Stomach (tissue), 9 donors: ENCODE results near the gene STK38. TPM values are rescaled to one million over a fixed set of nuclear protein-coding genes. Genes with fewer than 3 reads are reported as not detected.

Experiments
- DNase-seq, 2 donors: peaks; one replicate each; pipeline versions ENCODE4 v3.0.0 to v3.0.0-alpha.2; 2013 to 2019
- H3K27ac ChIP-seq, 5 donors: fragments of 200-600 bp in 4 of 5; sonication (generic) in 4 of 5; one replicate each; pipeline ENCODE4 v1.5.1; 2013 to 2019; ENCODE audit warnings: mild to moderate bottlenecking in 1 of 5, moderate library complexity in 1 of 5
- H3K27me3 ChIP-seq, 3 donors: fragments of 200-600 bp; sonication (generic); one replicate each; pipeline ENCODE4 v1.5.1; 2017 to 2019; ENCODE audit warnings: mixed run types in 1 of 3
- H3K36me3 ChIP-seq, 4 donors: fragments of 200-600 bp; sonication (generic); 1 replicate in 3 of 4; 2 replicates in 1 of 4; pipeline ENCODE4 v1.5.1; 2016 to 2019
- H3K4me1 ChIP-seq, 4 donors: fragments of 200-600 bp; sonication (generic); one replicate each; pipeline ENCODE4 v1.5.1; 2016 to 2019
- H3K4me3 ChIP-seq, 4 donors: fragments of 200-600 bp; sonication (generic) in 3 of 4; one replicate each; pipeline ENCODE4 v1.5.1; 2016 to 2019; ENCODE audit warnings: mild to moderate bottlenecking in 1 of 4
- H3K9me3 ChIP-seq, 4 donors: fragments of 200-600 bp; sonication (generic); one replicate each; pipeline ENCODE4 v1.5.1; 2016 to 2019
- CTCF ChIP-seq, 7 experiments: fragments of 450-650 bp in 4 of 7; fragments of 200-600 bp in 3 of 7; sonication (generic) in 3 of 7; IDR thresholded peaks; one replicate each; pipeline ENCODE4 v1.5.1; 2016 to 2019; ENCODE audit warnings: antibody characterized with exemption in 7 of 7, control low read depth in 2 of 7, mild to moderate bottlenecking in 1 of 7
- EP300 ChIP-seq: sonication (generic); formaldehyde crosslinking; IDR thresholded peaks from one replicate; pipeline ENCODE4 v1.6.1; 2017; ENCODE audit warnings: antibody characterized with exemption
- POLR2A ChIP-seq, 4 donors: fragments of 450-650 bp; IDR thresholded peaks; one replicate each; pipeline ENCODE4 v1.6.1; 2016; ENCODE audit warnings: antibody characterized with exemption in 4 of 4, control low read depth in 2 of 4, mild to moderate bottlenecking in 1 of 4, moderate library complexity in 1 of 4
- POLR2AphosphoS5 ChIP-seq, 3 donors: sonication (generic); formaldehyde crosslinking; IDR thresholded peaks; one replicate each; pipeline ENCODE4 v1.6.1; 2016; ENCODE audit warnings: antibody characterized with exemption in 3 of 3
- WGBS, 5 donors: extraction: QIAGEN DNeasy Blood & Tissue Kit in 3 of 5; methylation state at CpG; one replicate each; pipeline versions ENCODE4 v1.1.5 to v1.1.7; 2013 to 2018; 5-methylcytosine and 5-hydroxymethylcytosine counted together
- intact Hi-C: fragments of 100-400 bp; cut with DNase I; formaldehyde crosslinking; loops from one replicate; pipeline ENCODE4 v1.15.1; 2023; ENCODE audit warnings: low total_unique reads
- polyA plus RNA-seq, 3 donors: library from polyadenylated mRNA; stranded (reverse); fragments of 200-250 nt; gene quantifications; one replicate each; pipeline ENCODE4 v1.2.3, GENCODE V29; 2013
- total RNA-seq, 5 donors: library from RNA; depleted of rRNA; stranded (reverse); fragments of >200 nt; gene quantifications; one replicate each; pipeline versions ENCODE4 v1.1.0 to v1.2.3, GENCODE V29; 2014 to 2016
- donor health status: healthy with polysubstance abuse.
- donor health status: Bipolar disorder and iron deficiency.
- donor health status: healthy.

Gene STK38
- total and polyA plus RNA-seq, 8 donors: 14.1 to 63.7 (median 24.0) TPM

GRCh38 chr6:36492621-36493020, 54.7 kb downstream of the STK38 start:
- TF ChIP-seq POLR2A (IDR thresholded peaks at IDR 0.05) (no peak), POLR2AphosphoS5 (IDR thresholded peaks at IDR 0.05) (no peak), CTCF (IDR thresholded peaks at IDR 0.05) (no peak), EP300 (no peak)
- Histone ChIP-seq H3K27me3 (no peaks in the 10 kb centered on the region), H3K4me1 (peaks cover 0 to 21% (median 2%) of the 10 kb centered on the region in 4 donors), H3K27ac (no peak overlapping the region), H3K9me3 (no peaks in the 10 kb centered on the region), H3K36me3 (peaks cover 22 to 76% (median 73%) of the 10 kb centered on the region in 4 donors), H3K4me3 (no peak overlapping the region)
- DNase-seq: no peak
- 76 to 98% (median 86%) methylated on average over 1 of the region's 1 CpG for WGBS, 5 donors
- intact Hi-C loops: no loop called here

- peaks cover 27 to 76% (median 73%) of the 10 kb centered on the region in 4 donors for H3K36me3 ChIP-seq
- no peak overlapping the region for H3K27ac ChIP-seq
- H3K4me1 ChIP-seq: peaks cover 0 to 21% (median 3%) of the 10 kb centered on the region in 4 donors
- no peaks in the 10 kb centered on the region for H3K27me3 ChIP-seq
- 84 to 93% (median 87%) methylated on average over 4 of the region's 4 CpGs for WGBS, 5 donors
- no peak for DNase-seq
- H3K4me3 ChIP-seq: no peak overlapping the region
- no peaks in the 10 kb centered on the region for H3K9me3 ChIP-seq
- intact Hi-C loops: no loop called here
- TF ChIP-seq POLR2AphosphoS5 (IDR thresholded peaks at IDR 0.05) (no peak), EP300 (no peak), POLR2A (IDR thresholded peaks at IDR 0.05) (no peak), CTCF (IDR thresholded peaks at IDR 0.05) (no peak)
These were observed 55.2 kb downstream of the STK38 start for GRCh38 chr6:36492092-36492491.

GRCh38 chr6:36491378-36491965, 55.8 kb downstream of the STK38 start:
- H3K9me3 ChIP-seq: no peaks in the 10 kb centered on the region
- DNase-seq: no peak
- peaks cover 0 to 21% (median 3%) of the 10 kb centered on the region in 4 donors for H3K4me1 ChIP-seq
- TF ChIP-seq CTCF (IDR thresholded peaks at IDR 0.05) (no peak), POLR2A (IDR thresholded peaks at IDR 0.05) (no peak), EP300 (no peak), POLR2AphosphoS5 (IDR thresholded peaks at IDR 0.05) (no peak)
- WGBS, 5 donors: 86 to 95% (median 92%) methylated on average over 7 of the region's 7 CpGs
- no peaks in the 10 kb centered on the region for H3K27me3 ChIP-seq
- no peak overlapping the region for H3K27ac ChIP-seq
- intact Hi-C loops: no loop called here
- no peak overlapping the region for H3K4me3 ChIP-seq
- peaks cover 28 to 76% (median 73%) of the 10 kb centered on the region in 4 donors for H3K36me3 ChIP-seq

GRCh38 chr6:36489426-36489825, 57.9 kb downstream of the STK38 start:
- TF ChIP-seq EP300 (no peak), POLR2A (IDR thresholded peaks at IDR 0.05) (no peak), POLR2AphosphoS5 (IDR thresholded peaks at IDR 0.05) (no peak), CTCF (IDR thresholded peaks at IDR 0.05) (no peak)
- WGBS, 5 donors: 76 to 81% (median 78%) methylated on average over 4 of the region's 4 CpGs
- no peak for DNase-seq
- Histone ChIP-seq H3K36me3 (peaks cover 29 to 76% (median 73%) of the 10 kb centered on the region in 4 donors), H3K9me3 (no peaks in the 10 kb centered on the region), H3K27me3 (no peaks in the 10 kb centered on the region), H3K4me1 (peaks cover 0 to 20% (median 3%) of the 10 kb centered on the region in 4 donors), H3K4me3 (no peak overlapping the region), H3K27ac (no peak overlapping the region)
- intact Hi-C loops: no loop called here
